Measurements from ENCODE around the gene EGFR.

GRCh38 chr7:55056577-55057480 lies 38.0 kb downstream of the EGFR start:
- no peak for TF ChIP-seq TOX (CRISPR knock-in tag; IDR thresholded peaks at IDR 0.05; ENCODE audit: borderline replicate concordance)
- TF ChIP-seq, protein P1, sequence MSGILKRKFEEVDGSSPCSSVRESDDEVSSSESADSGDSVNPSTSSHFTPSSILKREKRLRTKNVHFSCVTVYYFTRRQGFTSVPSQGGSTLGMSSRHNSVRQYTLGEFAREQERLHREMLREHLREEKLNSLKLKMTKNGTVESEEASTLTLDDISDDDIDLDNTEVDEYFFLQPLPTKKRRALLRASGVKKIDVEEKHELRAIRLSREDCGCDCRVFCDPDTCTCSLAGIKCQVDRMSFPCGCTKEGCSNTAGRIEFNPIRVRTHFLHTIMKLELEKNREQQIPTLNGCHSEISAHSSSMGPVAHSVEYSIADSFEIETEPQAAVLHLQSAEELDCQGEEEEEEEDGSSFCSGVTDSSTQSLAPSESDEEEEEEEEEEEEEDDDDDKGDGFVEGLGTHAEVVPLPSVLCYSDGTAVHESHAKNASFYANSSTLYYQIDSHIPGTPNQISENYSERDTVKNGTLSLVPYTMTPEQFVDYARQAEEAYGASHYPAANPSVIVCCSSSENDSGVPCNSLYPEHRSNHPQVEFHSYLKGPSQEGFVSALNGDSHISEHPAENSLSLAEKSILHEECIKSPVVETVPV (CRISPR knock-in tag; IDR thresholded peaks at IDR 0.05), result no peak
- TF ChIP-seq ZNF565 (CRISPR knock-in tag; conservative IDR thresholded peaks at IDR 0.05; ENCODE audit: low read depth), result no peak
- TF ChIP-seq, protein P2, sequence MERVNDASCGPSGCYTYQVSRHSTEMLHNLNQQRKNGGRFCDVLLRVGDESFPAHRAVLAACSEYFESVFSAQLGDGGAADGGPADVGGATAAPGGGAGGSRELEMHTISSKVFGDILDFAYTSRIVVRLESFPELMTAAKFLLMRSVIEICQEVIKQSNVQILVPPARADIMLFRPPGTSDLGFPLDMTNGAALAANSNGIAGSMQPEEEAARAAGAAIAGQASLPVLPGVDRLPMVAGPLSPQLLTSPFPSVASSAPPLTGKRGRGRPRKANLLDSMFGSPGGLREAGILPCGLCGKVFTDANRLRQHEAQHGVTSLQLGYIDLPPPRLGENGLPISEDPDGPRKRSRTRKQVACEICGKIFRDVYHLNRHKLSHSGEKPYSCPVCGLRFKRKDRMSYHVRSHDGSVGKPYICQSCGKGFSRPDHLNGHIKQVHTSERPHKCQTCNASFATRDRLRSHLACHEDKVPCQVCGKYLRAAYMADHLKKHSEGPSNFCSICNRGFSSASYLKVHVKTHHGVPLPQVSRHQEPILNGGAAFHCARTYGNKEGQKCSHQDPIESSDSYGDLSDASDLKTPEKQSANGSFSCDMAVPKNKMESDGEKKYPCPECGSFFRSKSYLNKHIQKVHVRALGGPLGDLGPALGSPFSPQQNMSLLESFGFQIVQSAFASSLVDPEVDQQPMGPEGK (CRISPR knock-in tag; IDR thresholded peaks at IDR 0.05; ENCODE audit: borderline replicate concordance), result no peak
- no peak for TF ChIP-seq CSDC2 (CRISPR knock-in tag; IDR thresholded peaks at IDR 0.05)
- no peak for TF ChIP-seq BACH2 (CRISPR knock-in tag; IDR thresholded peaks at IDR 0.05; ENCODE audit: borderline replicate concordance)
- TF ChIP-seq, protein P3, sequence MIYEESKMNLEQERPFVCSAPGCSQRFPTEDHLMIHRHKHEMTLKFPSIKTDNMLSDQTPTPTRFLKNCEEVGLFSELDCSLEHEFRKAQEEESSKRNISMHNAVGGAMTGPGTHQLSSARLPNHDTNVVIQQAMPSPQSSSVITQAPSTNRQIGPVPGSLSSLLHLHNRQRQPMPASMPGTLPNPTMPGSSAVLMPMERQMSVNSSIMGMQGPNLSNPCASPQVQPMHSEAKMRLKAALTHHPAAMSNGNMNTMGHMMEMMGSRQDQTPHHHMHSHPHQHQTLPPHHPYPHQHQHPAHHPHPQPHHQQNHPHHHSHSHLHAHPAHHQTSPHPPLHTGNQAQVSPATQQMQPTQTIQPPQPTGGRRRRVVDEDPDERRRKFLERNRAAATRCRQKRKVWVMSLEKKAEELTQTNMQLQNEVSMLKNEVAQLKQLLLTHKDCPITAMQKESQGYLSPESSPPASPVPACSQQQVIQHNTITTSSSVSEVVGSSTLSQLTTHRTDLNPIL (CRISPR knock-in tag; IDR thresholded peaks at IDR 0.05; ENCODE audit: low read depth), result no peak
- TF ChIP-seq ISL1 (CRISPR knock-in tag; IDR thresholded peaks at IDR 0.05), result no peak
- no peak for TF ChIP-seq SNAI2 (CRISPR knock-in tag; IDR thresholded peaks at IDR 0.05)
- TF ChIP-seq ZFP3 (CRISPR knock-in tag; IDR thresholded peaks at IDR 0.05), result no peak
- TF ChIP-seq GLIS3 (CRISPR knock-in tag; IDR thresholded peaks at IDR 0.05), result no peak

Data from SK-N-SH treated with all-trans-retinoic acid at 6 μM for 48 hours (cell line).